PC-3 (cell line): ENCODE measurements around the gene BZW1. TPM values are rescaled to one million over a fixed set of nuclear protein-coding genes. Genes with fewer than 3 reads are reported as not detected.
A peak's percentile ranks its signal among the peaks of the same experiment; 100 is the strongest.

Source experiments
- ATAC-seq: fragments of 200-7000 bp; cut with Tn5 transposase; 2 replicates; pipeline ENCODE4 v1.9.1; 2020; ENCODE audit warnings: mild to moderate bottlenecking, moderate library complexity
- BruUV-seq: library from RNA; stranded (reverse); fragments of 400-500 nt; replicated peaks from 2 replicates; lab custom pipeline; 2021; lab: Mats Ljungman, UMichigan
- CTCF ChIA-PET: fragments of 300-600 bp; sonication (Branson Sonifier 250); formaldehyde crosslinking; loops from one replicate; lab custom pipeline; 2022; ENCODE audit warnings: antibody characterized with exemption; lab: Charles Lee
- POLR2A ChIA-PET: fragments of 300-600 bp; sonication (Branson Sonifier 250); formaldehyde crosslinking; loops from one replicate; lab custom pipeline; 2022; ENCODE audit warnings: antibody characterized with exemption; ENCODE audit not compliant: unreplicated experiment; lab: Charles Lee
- DNase-seq: peaks from one replicate; pipeline ENCODE4 v3.0.0-alpha.2; 2015
- H2AFZ ChIP-seq: fragments of 300-600 bp; sonication (generic); 2 replicates; pipeline ENCODE4 v1.6.0; 2016; ENCODE audit warnings: antibody characterized with exemption, low read length
- H3F3A ChIP-seq: fragments of 300-600 bp; sonication (generic); one replicate; pipeline ENCODE4 v1.6.0; 2017; ENCODE audit warnings: antibody characterized with exemption, low read length, control low read depth, mild to moderate bottlenecking; ENCODE audit not compliant: unreplicated experiment
- H3K27ac ChIP-seq: fragments of 300-600 bp; sonication (generic); 2 replicates; pipeline ENCODE4 v1.5.1; 2016; ENCODE audit warnings: mild to moderate bottlenecking, low read length
- H3K27me3 ChIP-seq: fragments of 300-600 bp; sonication (generic); 2 replicates; pipeline ENCODE4 v1.6.1; 2016; ENCODE audit warnings: low read length, mixed read lengths
- H3K36me3 ChIP-seq: fragments of 300-600 bp; sonication (generic); 2 replicates; pipeline ENCODE4 v1.6.1; 2016; ENCODE audit warnings: low read depth, mixed run types, low read length, mixed read lengths
- H3K4me1 ChIP-seq: fragments of 300-600 bp; sonication (generic); 2 replicates; pipeline ENCODE4 v1.5.1; 2016; ENCODE audit warnings: low read length; ENCODE audit not compliant: insufficient read depth
- H3K4me2 ChIP-seq: fragments of 300-600 bp; sonication (generic); 2 replicates; pipeline ENCODE4 v1.6.0; 2016; ENCODE audit warnings: low read length
- H3K4me3 ChIP-seq: fragments of 300-600 bp; sonication (generic); 2 replicates; pipeline ENCODE4 v1.5.1; 2016; ENCODE audit warnings: mild to moderate bottlenecking, low read length, mixed read lengths
- H3K79me2 ChIP-seq: fragments of 300-600 bp; sonication (generic); 2 replicates; pipeline ENCODE4 v1.6.1; 2017; ENCODE audit warnings: low read length, mixed read lengths
- H3K9ac ChIP-seq: fragments of 300-600 bp; sonication (generic); 2 replicates; pipeline ENCODE4 v1.6.0; 2016; ENCODE audit warnings: mild to moderate bottlenecking, low read length
- H3K9me2 ChIP-seq: fragments of 300-600 bp; sonication (generic); replicated peaks from 2 replicates; pipeline ENCODE4 v1.6.1; 2016; ENCODE audit warnings: mixed run types, low read length, mixed read lengths
- H3K9me3 ChIP-seq: fragments of 300-600 bp; sonication (generic); 2 replicates; pipeline ENCODE4 v1.6.1; 2016; ENCODE audit warnings: low read length, mixed read lengths
- H4K20me1 ChIP-seq: fragments of 300-600 bp; sonication (generic); 2 replicates; pipeline ENCODE4 v1.6.1; 2016; ENCODE audit warnings: low read length, mixed read lengths
- CTCF ChIP-seq: fragments of 300-600 bp; sonication (generic); conservative IDR thresholded peaks from 2 replicates; pipeline ENCODE4 v1.5.1; 2017; ENCODE audit warnings: antibody characterized with exemption, low read depth, mild to moderate bottlenecking, low read length
- EZH2 ChIP-seq: fragments of 300-600 bp; sonication (generic); IDR thresholded peaks from one replicate; pipeline ENCODE4 v1.6.1; 2017; ENCODE audit warnings: antibody characterized with exemption, mild to moderate bottlenecking, low read length; ENCODE audit not compliant: unreplicated experiment
- EZH2phosphoT487 ChIP-seq: fragments of 300-600 bp; sonication (generic); IDR thresholded peaks from 2 replicates; pipeline ENCODE4 v1.6.1; 2018; ENCODE audit warnings: mild to moderate bottlenecking, antibody characterized with exemption, low read length, borderline replicate concordance
- intact Hi-C: fragments of 100-400 bp; cut with micrococcal nuclease; formaldehyde crosslinking; loops from 2 replicates; pipeline ENCODE4 v1.9.0; 2023
- total RNA-seq: library from RNA; depleted of rRNA; stranded (reverse); fragments of >200 nt; gene quantifications from 2 replicates; pipeline ENCODE4 v1.2.3, GENCODE V29; 2014

Gene BZW1
- total RNA-seq, 1 experiment from 2014 or later = 626 TPM

GRCh38 chr2:200763422-200763821 lies 48.3 kb upstream of the BZW1 start:
- H3K36me3 ChIP-seq = no peaks in the 10 kb centered on the region
- no peak for ATAC-seq
- BruUV-seq = no TSS peak
- no peaks in the 10 kb centered on the region for H3K9me3 ChIP-seq
- H3K4me1 ChIP-seq = peaks cover 67% of the 10 kb centered on the region
- H3K79me2 ChIP-seq = peaks cover 6% of the 10 kb centered on the region
- DNase-seq = peak; percentile 48
- no peaks in the 10 kb centered on the region for H3K27me3 ChIP-seq
- 0 out of 2 replicates have a peak overlapping the region, but pooled peaks have one; percentile 92 for H3K9ac ChIP-seq
- H3K9me2 ChIP-seq = 0 out of 2 replicates have a peak, but pooled peaks cover 1% of the 10 kb centered on the region
- H3F3A ChIP-seq = peaks cover 10% of the 10 kb centered on the region
- H3K4me2 ChIP-seq = peak overlapping the region; percentile 65
- ChIA-PET CTCF (no interaction called here), POLR2A (no interaction called here)
- intact Hi-C loops = no loop called here
- H3K4me3 ChIP-seq = no peak overlapping the region
- H2AFZ ChIP-seq = no peak overlapping the region
- no peak for TF ChIP-seq EZH2phosphoT487
- peak overlapping the region; percentile 98 for H3K27ac ChIP-seq
- no peaks in the 10 kb centered on the region for H4K20me1 ChIP-seq

GRCh38 chr2:200765139-200765951 lies 46.4 kb upstream of the BZW1 start:
- Histone ChIP-seq H3K36me3 (no peaks in the 10 kb centered on the region), H3K27ac (peak overlapping the region; percentile 98), H3K4me1 (peaks cover 64% of the 10 kb centered on the region), H3K4me2 (peak overlapping the region; percentile 76), H2AFZ (no peak overlapping the region), H3K9ac (peak overlapping the region; percentile 92), H3K4me3 (peak overlapping the region; percentile 13; the same call in 1 of the 2 replicates), H3F3A (peaks cover 10% of the 10 kb centered on the region), H3K9me2 (no peaks in the 10 kb centered on the region), H3K27me3 (no peaks in the 10 kb centered on the region), H3K79me2 (peaks cover 6% of the 10 kb centered on the region), H3K9me3 (no peaks in the 10 kb centered on the region), H4K20me1 (no peaks in the 10 kb centered on the region)
- ChIA-PET POLR2A (interaction anchor here (1.1 to 1.2 kb wide), 2 partner anchors 12 to 271 kb away, joined by 4 to 5 read pairs; no protein-coding TSS in a partner anchor), CTCF (no interaction called here)
- intact Hi-C loops = loop anchor here (1.0 kb wide), 3 partner anchors 22 to 52 kb away; no protein-coding TSS in a partner anchor
- DNase-seq = peak; percentile 95
- TSS peak; percentile 85 for BruUV-seq
- TF ChIP-seq EZH2 (no peak), EZH2phosphoT487 (no peak), CTCF (no peak)
- peak; percentile 83 for ATAC-seq

GRCh38 chr2:200765995-200766660 lies 45.6 kb upstream of the BZW1 start:
- Histone ChIP-seq H2AFZ (no peak overlapping the region), H3F3A (peaks cover 10% of the 10 kb centered on the region), H3K9me3 (no peaks in the 10 kb centered on the region), H3K4me3 (peak overlapping the region; percentile 13; the same call in 1 of the 2 replicates), H3K4me2 (peak overlapping the region; percentile 76), H3K4me1 (peaks cover 61% of the 10 kb centered on the region), H3K9me2 (no peaks in the 10 kb centered on the region), H3K27me3 (no peaks in the 10 kb centered on the region), H3K79me2 (peaks cover 6% of the 10 kb centered on the region), H4K20me1 (no peaks in the 10 kb centered on the region), H3K36me3 (no peaks in the 10 kb centered on the region), H3K9ac (peak overlapping the region; percentile 92), H3K27ac (peak overlapping the region; percentile 98)
- BruUV-seq = no TSS peak
- ChIA-PET CTCF (no interaction called here), POLR2A (interaction anchor here (1.1 to 1.2 kb wide), 2 partner anchors 11 to 270 kb away, joined by 4 to 5 read pairs; no protein-coding TSS in a partner anchor)
- intact Hi-C loops = loop anchor here (1.0 kb wide), 3 partner anchors 21 to 53 kb away; no protein-coding TSS in a partner anchor
- ATAC-seq (peak; percentile 47), DNase-seq (peak; percentile 83)
- TF ChIP-seq EZH2 = no peak
- TF ChIP-seq CTCF = no peak
- no peak for TF ChIP-seq EZH2phosphoT487
